Left colon (tissue), 2 donors: ENCODE results near the gene NINJ1. TPM values are rescaled to one million over a fixed set of nuclear protein-coding genes. Genes with fewer than 3 reads are reported as not detected.
"Not testable (repeated sequence)": the region's sequence is repeated elsewhere in the genome, so short reads cannot be mapped to it uniquely, and the experiment has no call there.

Experiments used
- ATAC-seq: fragments of 200-7000 bp; cut with Tn5 transposase; one replicate; pipeline ENCODE4 v1.9.1; 2020; ENCODE audit warnings: mild to moderate bottlenecking, moderate library complexity
- DNase-seq, 2 donors: peaks; one replicate each; pipeline ENCODE4 v3.0.0-alpha.2; 2020
- intact Hi-C, 2 donors: fragments of 100-400 bp; cut with DNase I in 1 of 2; cut with micrococcal nuclease in 1 of 2; formaldehyde crosslinking; loops; one replicate each; pipeline versions ENCODE4 v1.11.2 to v1.14.0; 2022; cut with DNase I, micrococcal nuclease
- total RNA-seq, 2 donors: library from RNA; stranded (reverse); fragmentation: NEBNext Ultra II Directional; extraction: Animal tissue kit (Norgen Biotek cat#: 25700); gene quantifications; one replicate each; pipeline ENCODE4 v1.2.1, GENCODE V29; 2021
- donor health status: DM: no; HTN: no; CAD: no.
- donor health status: DM: yes; HTN: yes; CAD: no.

NINJ1 gene
- total RNA-seq, 2 donors from 2014 or later, result 17.7 to 30.8 TPM

DNA sequence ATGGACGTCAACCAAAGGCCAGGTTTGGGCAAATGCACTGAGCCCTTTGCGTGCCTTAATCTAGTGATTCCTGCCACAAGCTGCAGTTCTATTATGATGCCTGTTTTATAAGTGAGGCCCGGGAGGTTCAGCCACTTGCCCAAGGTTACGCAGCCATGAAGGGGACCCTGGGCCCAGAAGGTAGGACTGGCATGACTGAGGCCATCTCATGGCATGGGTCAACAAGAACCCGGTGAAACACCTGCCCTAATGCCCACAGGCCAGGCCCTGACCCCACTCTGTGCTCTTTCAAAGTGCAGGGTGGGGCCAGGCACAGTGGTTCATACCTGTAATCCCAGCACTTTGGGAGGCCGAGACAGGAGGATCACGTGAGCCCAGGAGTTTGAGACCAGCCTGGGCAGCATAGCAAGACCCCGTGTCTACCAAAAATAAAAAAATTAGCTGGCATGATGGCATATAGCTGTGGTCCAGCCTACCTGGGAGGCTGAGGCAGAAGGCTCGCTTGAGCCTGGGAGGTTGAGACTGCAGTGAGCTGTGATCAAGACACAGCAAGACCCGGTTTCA is 8.6 kb downstream of the NINJ1 start:
- ATAC-seq (no peak), DNase-seq (peak in 1 of 2 donors; percentile 9)
- intact Hi-C loops, result no loop called here

DNA sequence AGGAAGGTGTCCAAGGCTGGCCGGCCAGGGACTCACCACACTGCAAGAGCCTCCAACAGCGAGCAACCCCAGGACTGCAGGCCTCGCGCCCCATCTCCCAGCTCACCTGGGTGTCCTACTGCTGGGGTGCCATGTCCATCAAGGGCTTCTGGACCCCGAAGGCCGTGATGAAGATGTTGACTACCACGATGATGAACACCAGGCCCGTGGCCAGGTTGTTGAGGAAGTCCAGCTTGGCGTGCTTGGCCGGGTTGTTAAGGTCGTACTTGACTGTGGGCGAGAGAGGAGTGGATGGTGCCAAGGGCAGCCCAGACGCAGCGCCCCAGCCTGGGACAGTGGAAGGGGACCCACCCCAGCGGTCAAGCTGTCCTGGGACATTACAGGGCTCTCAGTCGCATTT is 9.3 kb downstream of the NINJ1 start:
- DNase-seq, result peak in 1 of 2 donors; percentile 21
- ATAC-seq, result no peak
- intact Hi-C loops, result no loop called here

DNA sequence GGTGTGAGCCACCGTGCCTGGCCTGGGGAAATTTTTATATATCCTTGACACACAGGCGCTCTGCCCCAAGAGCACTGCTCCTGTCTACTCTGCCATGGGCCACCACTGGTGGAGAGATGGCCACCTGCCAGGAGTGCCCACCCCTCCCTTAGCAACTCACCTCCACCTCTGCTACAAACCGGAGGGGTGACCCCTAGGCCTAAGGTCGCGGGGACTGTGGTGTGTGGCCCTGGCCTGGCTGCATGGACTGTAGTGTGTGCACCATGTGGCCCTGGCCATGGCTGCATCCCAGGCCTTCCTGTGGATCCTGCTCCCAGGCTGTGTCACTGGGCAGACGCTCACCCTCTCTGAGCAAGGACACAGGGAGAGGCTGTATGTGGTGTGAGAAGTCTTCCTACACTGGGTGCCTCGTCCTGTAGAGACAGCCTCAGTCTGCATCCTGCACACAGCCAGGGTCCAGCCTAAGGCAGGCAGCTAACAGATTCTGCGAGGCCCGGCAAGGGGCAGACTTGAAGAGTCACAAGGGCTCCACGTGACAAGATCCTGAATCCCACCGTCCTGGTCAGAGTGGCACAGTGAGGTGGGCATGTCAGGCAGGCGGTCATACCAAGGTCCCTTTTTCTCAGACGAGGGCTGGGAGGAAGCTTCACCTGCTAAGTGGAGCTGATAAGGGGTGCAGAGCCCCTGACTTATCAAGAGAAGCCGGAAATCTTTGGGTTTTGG is 10.3 kb downstream of the NINJ1 start:
- ATAC-seq (no peak), DNase-seq (peak; percentile 2 to 23)
- intact Hi-C loops, result no loop called here

DNA sequence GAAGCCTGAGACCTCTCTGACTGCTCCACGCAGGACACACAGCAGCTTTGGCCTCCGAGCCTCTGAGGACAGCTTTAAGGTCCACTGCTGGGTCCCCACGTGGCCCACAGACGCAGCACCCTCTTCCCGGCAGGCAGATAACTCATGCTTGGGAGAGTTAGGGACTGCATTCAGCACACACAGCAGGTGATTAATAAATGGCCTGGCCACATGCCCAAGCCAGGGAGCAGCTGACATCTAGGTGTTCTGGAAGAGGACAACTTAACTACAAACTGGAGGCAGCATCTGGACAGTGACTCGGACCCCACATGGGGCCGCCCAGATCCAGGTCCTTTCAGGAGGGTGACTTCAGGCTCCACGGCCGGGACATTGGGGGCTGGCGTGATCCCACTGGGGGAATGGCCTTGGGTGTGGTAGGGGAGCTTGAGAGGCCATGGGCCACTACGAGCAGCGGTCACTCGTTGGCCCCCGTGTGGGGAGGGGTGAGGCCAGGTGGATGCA is 11.3 kb downstream of the NINJ1 start:
- peak; percentile 4 to 11 for DNase-seq
- ATAC-seq, result no peak
- intact Hi-C loops, result no loop called here

DNA sequence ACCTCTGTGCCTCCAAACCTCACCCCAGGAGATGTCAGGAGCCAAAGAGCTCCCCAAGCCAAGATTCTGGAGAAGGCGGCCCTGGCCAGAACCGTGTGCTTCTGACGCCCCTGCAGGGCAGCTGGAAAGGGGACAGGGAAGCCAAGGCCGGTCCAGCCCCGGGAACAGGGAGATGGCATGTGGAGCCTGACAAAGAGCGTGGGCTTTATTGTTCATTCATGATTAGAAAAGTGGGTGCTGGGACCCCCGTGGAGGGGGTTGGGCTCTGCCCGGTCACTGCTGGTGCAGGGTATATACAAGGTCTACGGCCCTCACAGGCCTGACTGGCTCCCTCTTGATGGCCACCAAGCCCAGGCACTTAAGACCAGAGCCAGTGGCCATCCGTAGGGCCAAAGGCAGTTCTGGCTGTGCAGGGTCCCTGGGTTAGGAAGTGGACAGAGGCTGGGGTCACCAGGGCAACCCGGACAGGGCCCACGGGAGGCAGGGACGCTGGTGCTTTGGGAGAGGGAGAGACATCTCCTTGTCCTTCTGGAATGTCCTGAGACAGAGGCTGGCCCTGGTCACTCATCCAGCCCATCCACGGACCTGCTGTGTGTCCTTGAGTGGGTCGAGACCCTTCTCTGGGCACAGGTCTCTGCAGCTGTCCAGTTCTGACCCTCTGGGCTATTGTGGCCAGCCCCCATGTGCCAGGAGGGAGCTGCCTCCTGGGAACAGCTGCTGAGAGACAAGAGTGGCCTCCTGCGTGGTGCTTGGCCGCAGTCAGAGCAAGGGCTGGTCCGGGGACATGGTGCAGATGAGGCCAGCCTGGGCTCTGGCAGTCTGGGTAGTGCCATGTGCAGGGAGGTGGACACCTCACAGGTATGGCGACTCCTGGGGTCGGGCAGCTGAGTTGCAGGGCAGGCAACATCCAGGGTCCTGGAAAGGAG is 12.5 kb downstream of the NINJ1 start:
- intact Hi-C loops, result no loop called here
- ATAC-seq (no peak), DNase-seq (peak; percentile 7 to 19)

DNA sequence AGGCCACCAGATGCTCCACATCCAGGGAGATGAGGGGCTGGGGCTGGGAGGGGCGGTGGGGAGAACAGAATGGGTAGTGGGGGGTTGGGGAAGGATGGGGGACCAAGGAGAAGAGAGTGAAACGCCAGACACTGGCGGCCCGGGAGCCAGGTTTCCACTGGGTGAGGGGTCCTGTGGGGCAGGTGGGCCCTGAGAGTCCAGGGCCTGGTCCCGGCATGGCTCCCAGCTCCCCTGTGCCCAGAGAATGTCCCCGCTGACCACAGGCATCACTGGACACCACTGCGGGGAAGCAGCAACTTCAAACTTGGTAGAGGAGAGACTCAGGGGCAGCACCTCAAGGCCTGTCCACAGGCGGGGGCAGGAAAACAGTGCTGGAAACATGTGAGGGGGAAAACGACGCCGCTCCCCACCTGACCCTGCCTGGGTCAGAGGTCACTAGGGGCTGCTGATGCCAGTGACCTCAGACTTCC is 13.2 kb downstream of the NINJ1 start:
- no peak for ATAC-seq
- DNase-seq, result peak; percentile 5 to 21
- intact Hi-C loops, result no loop called here

DNA sequence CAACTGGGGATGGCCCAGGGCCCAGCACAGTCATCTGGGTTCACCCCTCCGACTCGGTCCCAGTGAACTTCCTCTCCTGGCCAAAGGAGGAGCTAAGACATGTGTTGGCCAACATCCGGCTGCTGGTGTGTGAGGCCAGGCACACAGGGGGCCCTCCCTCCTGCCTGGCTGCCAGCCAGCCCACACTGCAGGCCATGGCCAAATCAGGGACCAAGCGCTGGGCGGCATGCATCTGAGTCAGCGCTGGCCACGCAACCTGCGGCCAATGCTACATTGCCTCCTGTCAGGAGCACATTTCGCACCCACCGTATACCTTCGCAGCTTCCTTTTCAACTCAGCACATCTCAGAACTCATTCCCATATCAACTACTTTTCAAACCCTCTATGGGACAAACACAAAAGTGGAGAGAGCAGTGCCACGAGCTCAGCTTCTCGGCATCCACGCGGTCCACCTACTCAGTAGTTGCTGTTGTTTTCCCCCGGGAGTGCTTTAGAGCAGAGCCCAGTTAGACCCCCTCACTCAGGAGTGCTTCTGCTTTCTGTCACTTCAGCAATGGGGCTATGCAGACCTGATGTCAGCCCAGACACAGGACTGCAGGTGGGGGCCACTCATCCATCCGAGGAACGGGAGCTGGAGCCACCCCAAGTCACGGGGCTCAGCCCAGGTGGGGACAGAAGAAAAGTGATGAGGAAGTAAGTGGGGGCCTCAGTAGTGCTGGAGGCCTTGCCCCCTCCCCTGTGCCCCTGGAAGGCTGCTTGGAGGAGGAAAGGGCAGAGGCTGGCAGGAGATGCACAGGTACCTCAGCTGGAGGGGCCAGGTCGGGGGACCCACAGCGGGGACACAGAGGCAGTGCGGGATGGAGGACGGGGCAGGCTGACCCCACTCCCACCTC is 13.9 kb downstream of the NINJ1 start:
- intact Hi-C loops, result no loop called here
- ATAC-seq (peak; percentile 73), DNase-seq (peak; percentile 78 to 86)

DNA sequence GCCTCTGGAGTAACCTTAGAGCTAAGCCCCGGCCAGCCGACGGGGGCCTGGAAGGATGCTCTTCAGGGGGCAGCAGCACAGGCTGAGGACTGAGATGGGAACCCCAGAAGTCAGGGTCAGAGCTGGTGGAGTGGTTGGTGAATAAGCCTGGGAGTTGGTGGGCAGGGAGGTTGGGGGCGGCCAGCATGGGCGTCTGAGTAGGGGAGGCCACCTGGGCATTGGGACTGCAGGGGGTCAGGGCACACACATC is 14.4 kb downstream of the NINJ1 start:
- ATAC-seq (no peak), DNase-seq (no peak)
- intact Hi-C loops, result no loop called here

DNA sequence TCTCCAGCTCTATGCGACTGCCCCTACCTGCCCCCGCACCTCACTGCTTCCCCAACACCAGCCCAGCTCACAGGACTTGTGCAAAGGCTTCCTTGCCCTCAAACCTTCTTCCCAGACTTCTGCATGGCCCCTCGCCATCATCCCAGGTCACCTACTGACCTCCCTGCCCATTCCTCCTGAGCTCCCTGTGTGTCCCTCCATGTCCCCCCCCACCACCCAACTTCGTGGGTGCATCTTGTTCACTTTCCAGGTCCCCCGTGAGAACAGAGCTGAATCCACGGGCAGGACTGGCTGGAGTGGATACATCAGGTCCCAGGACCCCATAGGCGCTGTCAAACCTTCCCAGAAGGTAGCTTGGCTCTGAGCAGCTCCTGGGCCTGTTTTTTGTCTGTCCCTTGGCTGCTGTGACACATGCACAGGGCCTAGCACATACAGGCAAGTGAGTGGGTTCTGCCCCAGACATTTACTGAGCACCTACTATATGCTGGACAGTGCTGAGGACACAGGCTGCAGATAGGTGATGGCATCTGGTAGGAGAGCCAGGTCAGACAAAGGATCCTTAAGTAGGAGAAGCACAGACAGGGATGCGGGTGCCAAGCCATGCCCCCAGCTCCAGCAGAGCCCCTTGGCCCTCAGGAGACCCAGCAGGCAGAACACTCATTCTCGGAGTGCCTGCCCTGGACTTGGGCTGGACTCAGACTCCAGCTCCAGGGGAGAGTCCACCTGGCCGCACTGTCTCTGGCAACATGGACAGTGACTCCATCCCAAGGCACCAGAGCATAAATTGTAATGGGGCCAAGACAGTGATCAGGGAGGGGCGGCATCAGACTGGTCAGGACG is 15.0 kb downstream of the NINJ1 start:
- intact Hi-C loops, result no loop called here
- ATAC-seq (no peak), DNase-seq (peak; percentile 4 to 18)

DNA sequence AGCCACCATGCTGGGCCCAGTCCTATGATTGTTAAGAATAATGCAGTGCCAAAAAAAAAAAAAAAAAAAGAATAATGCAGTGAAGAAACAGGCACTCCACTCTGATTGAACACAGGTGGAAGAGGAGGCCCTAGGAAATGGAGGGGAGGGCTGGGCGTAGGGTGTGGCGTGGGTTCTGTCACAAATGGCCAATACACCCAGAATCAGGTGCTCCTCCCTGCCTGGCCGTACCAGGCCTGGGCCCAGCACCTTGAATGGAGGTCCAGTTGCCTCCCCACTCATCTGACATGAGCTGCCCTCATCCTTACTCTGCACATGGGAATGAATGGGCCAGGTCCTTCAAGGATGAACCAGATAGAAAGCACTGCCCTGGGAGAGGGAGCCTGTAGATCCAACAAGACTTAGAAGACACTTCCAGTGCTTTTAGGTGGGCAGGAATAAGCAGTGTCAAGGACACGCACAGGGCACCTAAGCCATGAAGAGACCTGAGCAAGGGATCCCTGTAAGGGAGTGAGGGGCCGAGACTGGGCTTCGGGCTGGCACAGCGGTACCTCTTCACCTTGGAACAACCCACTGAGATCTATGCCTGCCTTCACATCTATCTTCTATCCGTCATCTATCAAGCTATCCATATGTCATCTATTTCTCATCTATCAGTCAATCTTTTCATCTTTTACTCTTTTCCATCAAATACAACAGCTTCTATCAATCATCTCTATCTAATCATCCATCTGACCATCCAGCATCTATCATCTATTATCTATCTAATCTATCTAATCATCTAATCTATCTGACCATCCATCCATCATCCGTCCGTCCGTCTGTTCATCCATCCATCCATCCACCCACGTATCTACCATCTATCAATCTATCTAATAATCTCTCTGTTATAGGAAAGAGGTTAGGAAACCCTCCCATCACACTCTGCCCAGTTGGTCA is 15.9 kb downstream of the NINJ1 start:
- DNase-seq (peak in 1 of 2 donors; percentile 2), ATAC-seq (no peak)
- intact Hi-C loops, result no loop called here

DNA sequence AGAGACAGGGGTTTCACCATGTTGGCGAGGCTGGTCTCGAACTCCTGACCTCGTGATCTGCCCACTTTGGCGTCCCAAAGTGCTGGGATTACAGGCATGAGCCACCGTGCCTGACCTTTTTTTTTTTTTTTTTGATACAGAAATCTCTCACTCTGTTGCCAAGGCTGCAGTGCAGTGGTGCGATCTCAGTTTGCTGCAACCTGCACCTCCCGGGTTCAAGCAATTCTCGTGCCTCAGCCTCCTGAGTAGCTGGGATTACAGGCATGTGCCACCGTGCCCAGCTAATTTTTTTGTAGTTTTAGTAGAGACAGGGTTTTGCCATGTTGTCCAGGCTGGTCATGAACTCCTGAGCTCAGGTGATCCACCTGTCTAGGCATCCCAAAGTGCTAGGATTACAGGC is 16.5 kb downstream of the NINJ1 start:
- intact Hi-C loops, ATAC-seq: not testable (repeated sequence)
- DNase-seq, result peak; percentile 1 to 8

DNA sequence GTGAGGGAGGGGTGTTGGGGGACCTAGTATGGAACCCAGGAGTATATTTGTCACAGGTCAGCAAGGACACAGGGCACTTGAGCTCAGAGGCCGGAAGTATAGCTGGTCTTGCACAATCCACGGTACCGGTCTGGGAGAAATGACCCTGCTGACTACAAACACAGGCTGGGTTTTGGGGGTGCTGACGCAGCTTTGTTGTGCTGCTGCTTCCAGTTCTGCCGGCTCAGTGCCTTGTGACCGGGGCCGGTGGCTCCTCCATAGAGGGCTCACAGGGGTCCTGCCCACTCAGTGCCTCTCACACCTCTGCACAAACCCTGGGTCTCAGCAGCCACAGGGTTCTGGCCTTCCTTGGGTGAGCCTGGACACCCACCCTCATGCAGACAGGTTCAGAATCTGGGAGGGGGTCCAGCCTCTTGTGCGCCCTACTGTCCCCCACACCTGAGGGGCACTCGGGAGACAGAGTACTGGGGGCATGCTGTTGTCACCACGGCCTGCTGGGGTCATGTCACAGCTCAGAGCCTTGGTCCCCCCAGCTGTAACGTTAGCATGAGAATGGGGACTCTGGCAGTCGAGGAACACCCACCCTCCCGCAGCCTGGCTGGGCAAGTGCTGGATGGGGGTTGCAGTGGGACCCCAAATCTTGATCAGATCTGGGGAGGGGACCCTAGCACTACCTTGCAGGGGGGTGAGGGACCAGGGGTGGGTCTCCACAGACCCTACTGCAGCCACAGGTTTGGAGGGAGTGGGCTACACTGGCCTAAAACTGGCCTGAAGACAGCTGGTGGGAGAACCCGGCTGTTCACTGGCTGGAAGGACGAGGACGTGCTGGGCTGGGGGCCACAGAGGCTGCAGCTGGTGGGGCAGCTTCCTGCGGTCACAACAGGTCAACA is 17.7 kb downstream of the NINJ1 start:
- intact Hi-C loops, result no loop called here
- ATAC-seq (peak; percentile 11), DNase-seq (peak; percentile 51 to 73)

DNA sequence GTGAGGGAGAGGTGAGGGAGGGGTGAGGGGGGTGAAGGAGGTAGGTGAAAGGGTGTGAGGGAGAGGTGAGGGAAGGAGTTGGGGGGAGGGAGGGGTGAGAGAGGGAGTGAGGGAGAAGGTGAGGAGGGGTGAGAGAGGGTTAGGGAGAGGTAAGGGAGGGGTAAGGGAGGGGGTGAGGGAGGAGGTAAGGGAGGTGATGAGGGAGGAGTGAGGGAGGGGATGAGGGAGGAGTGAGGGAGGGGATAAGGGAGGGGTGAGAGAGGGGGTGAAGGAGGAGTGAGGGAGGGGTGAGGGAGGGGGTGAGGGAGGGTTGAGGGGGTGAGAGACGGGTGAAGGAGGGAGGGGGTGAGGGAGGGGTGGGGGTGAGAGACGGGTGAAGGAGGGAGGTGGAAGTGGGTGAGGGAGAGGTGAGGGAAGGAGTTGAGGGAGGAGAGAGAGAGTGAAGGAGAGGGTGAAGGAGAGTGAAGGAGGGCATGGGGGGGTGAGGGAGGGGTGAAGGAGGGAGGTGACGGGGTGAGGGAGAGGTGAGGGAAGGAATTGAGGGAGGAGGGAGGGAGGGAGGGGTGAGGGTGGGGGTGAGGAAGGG is 18.5 kb downstream of the NINJ1 start:
- ATAC-seq (no peak), DNase-seq (peak in 1 of 2 donors; percentile 10)
- intact Hi-C loops, result no loop called here

DNA sequence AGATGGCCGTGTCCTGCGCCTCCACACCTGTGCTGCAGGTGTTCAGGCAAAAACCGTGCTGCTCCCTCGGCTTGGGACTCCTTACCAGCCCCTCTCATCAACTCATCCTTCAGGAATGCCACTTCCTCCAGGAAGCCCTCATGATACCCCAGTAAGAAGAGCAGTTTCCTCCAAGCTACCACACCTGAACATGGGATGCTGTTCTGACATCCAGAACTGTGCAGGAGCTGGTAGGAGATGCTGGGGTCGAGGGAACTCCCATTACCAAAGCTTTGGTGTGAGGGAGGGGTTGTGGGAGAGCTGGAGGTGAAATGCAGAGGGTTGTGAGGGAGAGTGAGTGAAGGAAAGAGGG is 19.1 kb downstream of the NINJ1 start:
- intact Hi-C loops, result no loop called here
- no peak for DNase-seq
- no peak for ATAC-seq

DNA sequence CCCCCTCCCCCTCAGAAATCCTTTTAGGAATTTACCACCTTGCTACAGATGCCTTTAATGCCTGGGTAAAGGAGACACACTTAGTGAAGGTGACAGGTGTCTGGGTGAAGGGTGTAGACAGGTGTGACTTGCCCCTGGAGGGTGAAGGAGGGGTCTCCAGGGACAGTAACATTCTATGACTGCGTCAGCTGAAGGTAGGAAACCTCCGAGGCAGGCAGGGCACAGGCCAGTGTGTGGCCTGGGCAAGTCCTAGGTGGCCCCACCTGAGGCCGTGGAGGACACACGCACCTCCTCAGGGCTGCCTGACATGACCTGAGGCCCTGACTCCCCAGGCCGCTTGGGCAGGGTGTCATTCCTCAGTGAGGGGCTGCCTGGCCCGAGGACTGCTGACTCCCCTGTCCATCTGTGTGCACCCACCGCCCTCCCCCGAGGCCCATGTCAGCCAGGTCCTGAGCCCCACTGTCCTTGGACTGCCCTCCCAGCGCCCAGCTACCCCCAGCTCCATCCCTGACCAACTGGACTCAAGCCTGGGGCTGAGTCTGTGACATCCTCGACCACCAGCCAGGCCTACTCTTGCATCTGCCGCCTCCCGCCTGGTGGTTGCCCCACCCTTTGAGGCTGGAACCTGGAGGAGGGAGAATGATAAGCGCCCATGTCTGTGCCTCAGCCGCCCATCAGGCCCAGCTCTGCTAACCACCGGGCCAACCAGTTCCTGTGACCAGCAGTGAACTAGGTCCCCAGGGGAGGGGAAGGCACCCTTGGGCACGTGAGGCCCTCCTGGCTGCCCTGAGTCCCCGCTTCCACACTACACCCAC is 19.7 kb downstream of the NINJ1 start:
- ATAC-seq, result no peak
- intact Hi-C loops, result no loop called here
- peak; percentile 9 to 22 for DNase-seq
